ENCODE measurements around the gene GAS6. TPM values are rescaled to one million over a fixed set of nuclear protein-coding genes. Genes with fewer than 3 reads are reported as not detected.

The GAS6 gene
- total RNA-seq, 1 experiment from 2014 or later = 49.4 TPM

- H3K4me2 ChIP-seq (ENCODE audit: low read length) = no peak overlapping the region
- no peak overlapping the region for H2AFZ ChIP-seq (ENCODE audit: low read depth, low read length, poor library complexity, severe bottlenecking)
These were observed 77.5 kb downstream of the GAS6 start for GRCh38 chr13:113786262-113786841.

More at GRCh38 chr13:113786262-113786841, 77.5 kb downstream of the GAS6 start:
- Histone ChIP-seq H3K27me3 (ENCODE audit: insufficient read depth, low read length) (no peaks in the 10 kb centered on the region), H3K36me3 (ENCODE audit: control insufficient read depth in 1 of 2, insufficient read depth in 2 of 2, low read length in 2 of 2) (no peaks in the 10 kb centered on the region), H3K9ac (ENCODE audit: low read length) (no peak overlapping the region), H3K4me1 (ENCODE audit: control insufficient read depth in 1 of 2, insufficient read depth in 2 of 2, low read length in 2 of 2) (peaks cover 12 to 16% of the 10 kb centered on the region in 2 experiments), H3K79me2 (ENCODE audit: insufficient read depth, low read length) (no peaks in the 10 kb centered on the region), H3K9me2 (ENCODE audit: insufficient read depth) (no peaks in the 10 kb centered on the region), H4K20me1 (ENCODE audit: insufficient read depth) (no peaks in the 10 kb centered on the region), H3K27ac (ENCODE audit: low read depth, low read length) (no peak overlapping the region), H3K9me3 (ENCODE audit: control insufficient read depth in 1 of 2, insufficient read depth in 1 of 2, low read depth in 1 of 2, low read length in 2 of 2) (no peaks in the 10 kb centered on the region), H3K4me3 (replicated peaks in 1 of 2; ENCODE audit: low read depth in 1 of 2, low read length in 2 of 2) (no peak overlapping the region)
- intact Hi-C loops (cut with micrococcal nuclease) = no loop called here
- BruUV-seq (replicated peaks) = no TSS peak
- ChIA-PET CTCF (no interaction called here), RAD21 (ENCODE audit: low non-redundant PET in 1 of 2, low total read pairs in 2 of 2, uncharacterized antibody in 2 of 2, unreplicated experiment in 2 of 2) (no interaction called here), POLR2A (no interaction called here)
- no peak for TF ChIP-seq REST (IDR thresholded peaks at IDR 0.05; ENCODE audit: low read depth)
- TF ChIP-seq ELF1 (IDR thresholded peaks at IDR 0.05; ENCODE audit: borderline replicate concordance, low read depth) = no peak
- no peak for TF ChIP-seq SIN3A (IDR thresholded peaks at IDR 0.05; ENCODE audit: low read depth)
- no peak for TF ChIP-seq YY1 (IDR thresholded peaks at IDR 0.05; ENCODE audit: extremely low read depth, insufficient replicate concordance, low read depth, low read length)
- no peak for TF ChIP-seq ATF3 (IDR thresholded peaks at IDR 0.05)
- no peak for TF ChIP-seq ZFX (IDR thresholded peaks at IDR 0.05)
- TF ChIP-seq SRF (IDR thresholded peaks at IDR 0.05; ENCODE audit: low read depth) = no peak
- TF ChIP-seq MAX (IDR thresholded peaks at IDR 0.05) = no peak
- TF ChIP-seq POLR2AphosphoS5 (IDR thresholded peaks at IDR 0.05; ENCODE audit: low read depth, low read length) = no peak
- no peak for TF ChIP-seq CEBPB (IDR thresholded peaks at IDR 0.05; ENCODE audit: low read depth)
- TF ChIP-seq SP1 (IDR thresholded peaks at IDR 0.05; ENCODE audit: low read depth) = no peak
- no peak for TF ChIP-seq FOSL1 (IDR thresholded peaks at IDR 0.05; ENCODE audit: low read depth)
- TF ChIP-seq CBX3 (IDR thresholded peaks at IDR 0.05; ENCODE audit: low read depth) = no peak
- TF ChIP-seq CTCF (IDR thresholded peaks at IDR 0.05 in 2 of 3, conservative IDR thresholded peaks at IDR 0.05 in 1 of 3; ENCODE audit: borderline replicate concordance in 1 of 3, insufficient read depth in 1 of 3, low read depth in 2 of 3, low read length in 2 of 3) = no peak
- no peak for TF ChIP-seq EZH2 (IDR thresholded peaks at IDR 0.05)
- TF ChIP-seq JUND (IDR thresholded peaks at IDR 0.05) = no peak
- DNase-seq (ENCODE audit: low read depth, low spot score) (no peak), ATAC-seq (no peak)

Measured in HCT116 (cell line).